ENCODE results near the gene DIP2A. TPM values are rescaled to one million over a fixed set of nuclear protein-coding genes. Genes with fewer than 3 reads are reported as not detected.

Gene DIP2A
- total RNA-seq, 1 donor from 2014 or later, result 41.0 TPM

DNA sequence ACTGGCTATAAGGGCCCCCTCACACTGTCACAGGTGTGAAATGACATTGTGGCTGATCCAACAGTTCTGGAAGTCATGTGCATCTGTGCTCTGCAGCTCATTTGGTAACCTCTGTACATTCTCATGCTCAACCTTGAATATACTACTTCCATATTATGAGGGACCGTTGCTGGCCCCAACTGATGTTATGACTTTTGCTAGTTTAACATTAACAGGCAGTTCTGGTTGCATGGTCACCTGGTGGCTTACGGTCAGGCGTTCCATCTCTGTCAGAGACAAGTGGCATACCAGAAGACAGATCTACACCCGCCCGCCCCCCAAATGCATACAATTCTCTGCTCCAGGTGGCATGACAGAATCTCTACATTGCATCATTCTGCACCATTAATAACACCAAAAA is 6.0 kb upstream of the DIP2A start:
- Histone ChIP-seq H3K4me3 (no peak overlapping the region), H3K4me1 (peaks cover 20% of the 10 kb centered on the region), H3K27ac (no peak overlapping the region), H3K9me3 (peaks cover 7% of the 10 kb centered on the region), H3K27me3 (ENCODE audit: low read depth) (no peaks in the 10 kb centered on the region), H3K36me3 (peaks cover 5% of the 10 kb centered on the region)
- intact Hi-C loops (cut with DNase I), result no loop called here
- TF ChIP-seq CTCF (IDR thresholded peaks at IDR 0.05), result no peak
- DNase-seq (no peak), ATAC-seq (no peak)

DNA sequence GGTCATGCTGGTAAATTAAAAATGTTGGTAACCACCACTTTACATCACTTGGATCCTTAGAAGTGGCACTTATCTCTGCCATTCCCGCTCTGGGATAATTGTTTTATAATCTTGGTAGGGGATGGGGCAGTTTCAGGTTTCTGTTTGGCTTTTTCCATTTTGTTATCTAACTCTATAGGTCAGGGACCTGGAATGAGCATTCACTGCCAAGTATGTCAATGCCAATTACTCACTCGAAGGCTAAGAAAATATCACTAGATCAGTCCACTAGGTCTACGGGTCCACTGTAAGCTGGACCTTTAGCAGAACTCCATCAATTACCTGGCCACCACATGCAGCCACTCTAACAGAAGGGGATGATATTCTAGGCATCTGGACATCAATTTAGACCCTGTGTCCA is 4.5 kb upstream of the DIP2A start:
- intact Hi-C loops (cut with DNase I), result no loop called here
- Histone ChIP-seq H3K4me1 (peaks cover 23% of the 10 kb centered on the region), H3K9me3 (peaks cover 2% of the 10 kb centered on the region), H3K27me3 (ENCODE audit: low read depth) (no peaks in the 10 kb centered on the region), H3K4me3 (no peak overlapping the region), H3K27ac (no peak overlapping the region), H3K36me3 (peaks cover 5% of the 10 kb centered on the region)
- ATAC-seq (no peak), DNase-seq (no peak)
- no peak for TF ChIP-seq CTCF (IDR thresholded peaks at IDR 0.05)

DNA sequence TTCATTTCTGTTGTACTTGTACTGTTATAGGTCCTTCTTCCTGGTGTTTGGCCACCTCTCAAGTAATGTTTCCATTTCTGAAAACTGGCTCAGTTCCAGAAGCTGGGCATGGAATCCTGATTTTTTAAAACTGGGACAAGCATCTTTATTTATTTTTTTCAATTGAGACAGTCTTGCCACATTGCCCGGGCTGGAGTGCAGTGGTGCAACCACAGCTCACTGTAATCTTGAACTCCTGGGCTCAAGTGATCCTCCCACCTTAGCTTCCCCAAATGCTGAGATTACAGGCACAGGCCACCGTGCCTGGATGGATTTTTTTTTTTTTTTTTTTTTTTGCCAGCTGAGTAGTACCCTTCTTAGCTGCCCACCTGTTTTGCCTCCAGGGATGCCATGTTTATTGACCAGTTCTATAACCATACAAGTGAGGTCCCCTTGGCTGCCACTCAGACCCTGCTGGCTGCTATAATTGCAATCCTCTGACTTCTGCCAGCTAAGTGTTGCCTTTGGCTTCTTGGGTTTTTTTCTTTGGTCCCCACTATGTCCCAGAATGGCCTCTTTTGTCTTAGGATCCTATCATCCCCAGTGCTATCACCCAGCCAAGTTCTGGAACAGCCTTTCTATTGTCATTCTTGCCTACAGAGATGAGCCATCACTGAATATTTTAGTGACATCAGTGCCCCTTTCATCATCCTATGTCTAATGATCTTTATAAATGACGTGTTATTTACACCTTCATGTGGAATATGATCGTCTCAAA is 3.9 kb upstream of the DIP2A start:
- ATAC-seq, result no peak
- intact Hi-C loops (cut with DNase I), result no loop called here
- no peak overlapping the region for H3K27ac ChIP-seq

GRCh38 chr21:46455575-46456385 is 2.9 kb upstream of the DIP2A start:
- Histone ChIP-seq H3K27ac (no peak overlapping the region), H3K27me3 (ENCODE audit: low read depth) (no peaks in the 10 kb centered on the region), H3K4me3 (no peak overlapping the region), H3K36me3 (peaks cover 5% of the 10 kb centered on the region), H3K9me3 (no peaks in the 10 kb centered on the region), H3K4me1 (peaks cover 33% of the 10 kb centered on the region)
- intact Hi-C loops (cut with DNase I), result no loop called here
- TF ChIP-seq CTCF (IDR thresholded peaks at IDR 0.05), result no peak
- no peak for DNase-seq
- ATAC-seq, result no peak

More for the DNA sequence above, 3.9 kb upstream of the DIP2A start:
- Histone ChIP-seq H3K4me3 (no peak overlapping the region), H3K9me3 (no peaks in the 10 kb centered on the region), H3K36me3 (peaks cover 5% of the 10 kb centered on the region), H3K27me3 (ENCODE audit: low read depth) (no peaks in the 10 kb centered on the region), H3K4me1 (peaks cover 24% of the 10 kb centered on the region)
- no peak for TF ChIP-seq CTCF (IDR thresholded peaks at IDR 0.05)
- DNase-seq, result no peak

GRCh38 chr21:46456750-46457149 is 1.9 kb upstream of the DIP2A start:
- ATAC-seq, result no peak
- intact Hi-C loops (cut with DNase I), result no loop called here
- peaks cover 41% of the 10 kb centered on the region for H3K4me1 ChIP-seq

More at GRCh38 chr21:46456750-46457149, 1.9 kb upstream of the DIP2A start:
- no peaks in the 10 kb centered on the region for H3K27me3 ChIP-seq (ENCODE audit: low read depth)
- H3K4me3 ChIP-seq, result no peak overlapping the region
- TF ChIP-seq CTCF (IDR thresholded peaks at IDR 0.05), result no peak
- no peak for DNase-seq
- H3K27ac ChIP-seq, result no peak overlapping the region
- peaks cover 5% of the 10 kb centered on the region for H3K36me3 ChIP-seq
- H3K9me3 ChIP-seq, result no peaks in the 10 kb centered on the region
